Measurements from ENCODE around the gene TPD52L1.

The TPD52L1 gene

DNA sequence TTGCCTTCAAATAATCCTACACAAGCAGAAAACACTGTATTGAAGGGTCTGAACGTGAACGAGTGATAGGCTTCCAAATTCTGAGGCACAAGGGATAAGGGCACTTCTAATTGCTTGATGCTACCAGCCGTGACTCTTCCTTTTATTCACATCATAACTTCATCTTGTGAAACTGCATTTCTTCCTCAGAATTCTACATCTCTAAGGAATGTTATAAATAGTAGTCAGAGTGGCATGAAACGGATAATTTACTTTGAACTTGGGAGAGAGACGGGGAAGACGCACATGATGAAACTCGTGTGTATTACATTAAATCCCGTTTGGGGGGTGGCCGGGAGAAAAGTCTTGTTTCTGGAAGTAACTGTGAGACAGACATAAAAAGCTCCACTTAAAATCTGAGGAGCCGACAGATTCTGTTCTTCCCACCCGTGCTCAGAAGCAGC, 147.4 kb downstream of the TPD52L1 start:
- no peak for TF ChIP-seq CTCF (conservative IDR thresholded peaks at IDR 0.05)
- H3K27ac ChIP-seq: peak overlapping the region; percentile 81

- no peak for TF ChIP-seq CTCF (conservative IDR thresholded peaks at IDR 0.05)
- H3K27ac ChIP-seq: peak within 1 kb of the TSS; percentile 81
Measured at GRCh38 chr6:125301435-125302391, 148.1 kb downstream of the TPD52L1 start, which contains the start of gene HDDC2. Gene HDDC2 (minus strand): TSS chr6:125301967. CDS start chr6:125301932, 35 bp downstream.

DNA sequence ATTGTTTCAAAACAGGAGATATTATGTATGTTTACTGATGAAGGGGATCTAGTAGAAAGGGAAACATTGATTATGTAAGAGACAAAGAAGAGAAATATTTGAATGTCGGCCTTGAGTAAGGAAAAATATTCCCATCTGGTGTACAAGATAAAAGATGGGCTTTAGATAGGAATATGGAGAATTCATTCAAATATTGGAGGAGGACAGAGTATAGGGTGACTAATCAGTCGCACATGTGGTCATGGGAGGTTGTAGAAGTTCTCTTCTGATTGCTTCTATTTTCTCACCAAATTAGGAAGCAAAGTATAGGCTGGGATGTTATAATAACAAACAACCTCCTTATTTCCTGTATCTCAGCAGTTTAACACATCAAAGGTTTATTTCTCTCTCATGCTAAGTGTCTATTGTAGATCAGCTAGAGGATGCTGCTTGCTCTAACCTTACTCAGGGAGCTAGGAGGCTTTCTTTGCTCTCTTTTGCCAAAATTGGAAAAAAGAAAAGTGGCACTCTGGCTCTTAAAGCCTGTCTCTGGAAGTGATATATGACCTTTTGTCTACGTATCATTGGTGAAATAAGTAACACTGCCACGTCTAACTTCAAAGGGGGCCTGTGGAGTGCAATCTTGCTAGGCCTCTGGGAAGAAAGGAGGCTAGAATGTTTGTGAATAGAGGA, 149.4 kb downstream of the TPD52L1 start:
- no peak overlapping the region for H3K27ac ChIP-seq
- no peak for TF ChIP-seq CTCF (conservative IDR thresholded peaks at IDR 0.05)

DNA sequence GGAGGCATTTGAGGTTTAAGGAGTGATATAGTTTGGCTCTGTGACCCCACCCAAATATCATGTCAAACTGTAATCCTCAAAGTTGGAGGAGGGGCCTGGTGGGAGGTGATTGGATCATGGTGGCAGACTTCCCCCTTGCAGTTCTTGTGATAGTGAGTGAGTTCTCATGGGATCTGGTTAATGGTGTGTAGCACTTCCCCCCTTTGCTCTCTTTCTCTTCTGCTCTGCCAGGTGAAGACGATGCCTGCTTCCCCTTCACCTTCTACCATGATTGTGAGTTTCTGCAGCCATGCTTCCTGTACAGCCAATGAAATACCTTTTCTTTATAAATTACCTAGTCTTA, 149.9 kb downstream of the TPD52L1 start:
- TF ChIP-seq CTCF (conservative IDR thresholded peaks at IDR 0.05): no peak
- H3K27ac ChIP-seq: no peak overlapping the region

DNA sequence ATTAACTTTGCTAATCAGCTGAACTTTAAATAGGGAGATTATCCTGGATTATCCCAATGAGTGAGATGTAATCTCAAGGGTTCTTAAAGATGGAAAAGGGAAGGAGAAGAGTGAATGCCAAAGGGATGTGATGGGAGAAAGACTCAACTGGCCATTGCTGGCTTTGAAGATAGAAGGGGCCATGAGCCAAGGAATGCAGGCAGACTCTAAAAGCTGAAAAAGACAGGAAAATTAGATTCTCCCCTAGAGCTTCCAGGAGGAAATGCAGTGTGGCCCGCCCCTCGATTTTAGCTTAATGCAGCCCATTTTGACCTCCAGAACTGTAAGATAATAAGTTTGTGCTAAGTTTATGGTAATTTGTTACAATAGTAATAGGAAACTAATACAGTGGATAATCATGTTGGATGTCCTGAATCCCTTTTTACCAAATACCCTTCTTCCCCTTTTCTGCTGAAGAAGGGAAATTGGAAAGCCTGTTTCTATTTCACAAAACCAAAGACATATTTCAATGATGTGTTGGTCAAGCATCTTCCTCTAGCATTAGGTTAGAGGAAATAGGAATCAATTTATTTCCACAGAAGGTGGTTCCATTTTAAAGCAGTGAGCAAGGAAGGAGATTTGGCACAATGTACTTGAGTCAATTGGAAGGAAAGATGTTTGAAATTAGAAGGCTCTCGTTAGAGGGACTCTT, 151.5 kb downstream of the TPD52L1 start:
- H3K27ac ChIP-seq: no peak overlapping the region
- TF ChIP-seq CTCF (conservative IDR thresholded peaks at IDR 0.05): no peak

DNA sequence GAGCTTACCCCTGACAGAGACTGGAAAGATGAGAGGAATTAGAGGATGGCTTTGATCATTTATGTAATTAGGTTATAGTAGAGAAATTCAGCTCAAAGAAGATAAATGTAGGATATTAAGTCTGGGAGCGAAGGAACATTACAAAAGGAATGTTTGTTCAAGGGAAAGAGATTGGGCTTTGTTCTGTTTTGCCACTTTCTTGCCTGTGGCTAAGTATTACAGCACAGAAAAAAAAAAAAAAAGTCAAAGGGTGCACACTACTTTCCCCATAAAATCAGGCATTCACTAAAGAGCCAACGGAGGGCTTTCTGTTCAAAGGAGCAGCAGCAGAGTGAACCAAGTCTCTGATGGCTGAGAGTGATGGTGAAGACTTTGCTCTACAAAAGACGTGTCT, 153.2 kb downstream of the TPD52L1 start:
- TF ChIP-seq CTCF (conservative IDR thresholded peaks at IDR 0.05): no peak
- H3K27ac ChIP-seq: no peak overlapping the region
